SK-N-SH treated with all-trans-retinoic acid at 6 μM for 48 hours (cell line): Measurements from ENCODE around the gene PDE1C.

Experiments
- ATAC-seq: fragments of 200-7000 bp; cut with Tn5 transposase; 3 replicates; pipeline ENCODE4 v1.9.1; 2020; ENCODE audit warnings: mild to moderate bottlenecking, moderate library complexity
- ARNTL ChIP-seq: fragments of 450-650 bp; formaldehyde crosslinking; IDR thresholded peaks from 2 replicates; pipeline ENCODE4 v1.5.0; 2020; ENCODE audit warnings: low read depth, mild to moderate bottlenecking, moderate library complexity, borderline replicate concordance
- BACH2 ChIP-seq: fragments of 250-450 bp; sonication (Bioruptor Pico); IDR thresholded peaks from 2 replicates; pipeline ENCODE4 v1.9.0; 2021; ENCODE audit warnings: mild to moderate bottlenecking, borderline replicate concordance
- CSDC2 ChIP-seq: fragments of 250-450 bp; sonication (Bioruptor Pico); IDR thresholded peaks from 2 replicates; pipeline ENCODE4 v1.5.0; 2020; ENCODE audit warnings: mild to moderate bottlenecking, moderate library complexity
- ESRRG ChIP-seq: fragments of 250-450 bp; sonication (Bioruptor Pico); IDR thresholded peaks from 2 replicates; pipeline ENCODE4 v1.6.1; 2021; ENCODE audit warnings: mild to moderate bottlenecking
- ISL1 ChIP-seq: fragments of 250-450 bp; sonication (Bioruptor Pico); IDR thresholded peaks from 2 replicates; pipeline ENCODE4 v2.1.2; 2022; ENCODE audit warnings: mild to moderate bottlenecking, moderate library complexity
- OSR1 ChIP-seq: fragments of 250-450 bp; sonication (Bioruptor Pico); IDR thresholded peaks from 2 replicates; pipeline ENCODE4 v1.8.0; 2022; ENCODE audit warnings: moderate library complexity, mild to moderate bottlenecking, inconsistent platforms
- PPARA ChIP-seq: fragments of 250-450 bp; sonication (Bioruptor Pico); IDR thresholded peaks from 2 replicates; pipeline ENCODE4 v1.5.0; 2020; ENCODE audit warnings: mild to moderate bottlenecking, borderline replicate concordance
- RARB ChIP-seq: fragments of 250-450 bp; sonication (Bioruptor Pico); IDR thresholded peaks from 2 replicates; pipeline ENCODE4 v1.8.0; 2021; ENCODE audit warnings: mild to moderate bottlenecking, moderate library complexity
- SNAI2 ChIP-seq: fragments of 250-450 bp; sonication (Bioruptor Pico); IDR thresholded peaks from 2 replicates; pipeline ENCODE4 v1.5.0; 2020; ENCODE audit warnings: mild to moderate bottlenecking, moderate library complexity
- TOX ChIP-seq: fragments of 250-450 bp; sonication (Bioruptor Pico); IDR thresholded peaks from 2 replicates; pipeline ENCODE4 v1.8.0; 2021; ENCODE audit warnings: mild to moderate bottlenecking, moderate library complexity, borderline replicate concordance
- ZC3H10 ChIP-seq: fragments of 250-450 bp; sonication (Bioruptor Pico); IDR thresholded peaks from 2 replicates; pipeline ENCODE4 v1.5.1; 2021; ENCODE audit warnings: mild to moderate bottlenecking, moderate library complexity
- ZFP30 ChIP-seq: fragments of 450-650 bp; formaldehyde crosslinking; IDR thresholded peaks from 2 replicates; pipeline ENCODE4 v1.5.0; 2022; ENCODE audit warnings: mild to moderate bottlenecking, moderate library complexity
- ZNF565 ChIP-seq: fragments of 450-650 bp; formaldehyde crosslinking; conservative IDR thresholded peaks from 2 replicates; pipeline ENCODE4 v1.5.0; 2020; ENCODE audit warnings: low read depth, mild to moderate bottlenecking, moderate library complexity
- ZNF8 ChIP-seq: fragments of 450-650 bp; formaldehyde crosslinking; IDR thresholded peaks from 2 replicates; pipeline ENCODE4 v1.5.0; 2020; ENCODE audit warnings: mild to moderate bottlenecking, moderate library complexity
- TF ChIP-seq, protein P1 (sequence below): fragments of 250-450 bp; sonication (Bioruptor Pico); IDR thresholded peaks from 2 replicates; pipeline ENCODE4 v1.5.1; 2020; ENCODE audit warnings: low read depth, mild to moderate bottlenecking, moderate library complexity
- TF ChIP-seq, protein P2 (sequence below): fragments of 250-450 bp; sonication (Bioruptor Pico); IDR thresholded peaks from 2 replicates; pipeline ENCODE4 v1.8.0; 2020; ENCODE audit warnings: mild to moderate bottlenecking, moderate library complexity, borderline replicate concordance
- TF ChIP-seq, protein P3 (sequence below): fragments of 250-450 bp; sonication (Bioruptor Pico); IDR thresholded peaks from 2 replicates; pipeline ENCODE4 v1.5.0; 2020; ENCODE audit warnings: mild to moderate bottlenecking, moderate library complexity
- TF ChIP-seq, protein P4 (sequence below): fragments of 250-450 bp; sonication (Bioruptor Pico); IDR thresholded peaks from 2 replicates; pipeline ENCODE4 v1.8.0; 2021; ENCODE audit warnings: low read depth, mild to moderate bottlenecking, moderate library complexity, borderline replicate concordance
- TF ChIP-seq, protein P5 (sequence below): fragments of 250-450 bp; sonication (Bioruptor Pico); IDR thresholded peaks from 2 replicates; pipeline ENCODE4 v1.5.1; 2021; ENCODE audit warnings: mild to moderate bottlenecking, moderate library complexity

Gene PDE1C

DNA sequence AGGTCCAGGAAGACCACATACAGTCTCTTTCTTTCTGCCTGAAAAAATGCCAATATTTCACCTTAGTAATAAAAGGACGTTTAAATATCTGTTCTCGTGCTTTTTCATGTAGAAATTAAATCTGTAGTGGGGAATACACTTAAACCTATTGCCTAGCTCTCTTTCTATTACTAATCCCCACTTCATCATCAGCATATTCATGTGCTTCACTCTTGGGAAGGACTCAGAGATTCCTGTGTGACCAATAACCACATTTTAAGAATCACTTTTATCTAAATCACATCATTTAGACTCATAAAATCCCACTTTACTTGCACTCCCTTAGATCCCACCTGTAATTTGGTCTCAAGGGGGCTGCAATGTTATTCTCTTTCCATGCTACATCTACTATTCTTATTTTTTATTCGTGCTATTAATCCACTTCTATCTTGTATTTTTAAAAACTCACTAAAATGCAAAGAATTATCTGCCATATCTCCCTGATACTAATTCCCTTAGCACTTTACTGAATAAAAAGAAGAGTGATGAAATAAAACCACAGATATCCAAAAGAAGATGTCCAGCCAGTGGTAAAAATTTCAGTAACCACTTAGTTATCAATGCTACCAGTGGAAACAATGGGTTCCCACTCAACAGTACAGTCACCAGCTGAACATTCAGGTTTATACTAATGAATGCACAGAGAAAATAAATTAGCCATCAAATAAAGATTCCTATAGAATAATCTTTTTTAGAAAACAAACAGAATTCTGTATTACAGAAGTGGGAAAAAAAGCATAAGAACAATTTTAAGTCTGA is 281.1 kb downstream of the PDE1C start:
- TF ChIP-seq, protein P1, sequence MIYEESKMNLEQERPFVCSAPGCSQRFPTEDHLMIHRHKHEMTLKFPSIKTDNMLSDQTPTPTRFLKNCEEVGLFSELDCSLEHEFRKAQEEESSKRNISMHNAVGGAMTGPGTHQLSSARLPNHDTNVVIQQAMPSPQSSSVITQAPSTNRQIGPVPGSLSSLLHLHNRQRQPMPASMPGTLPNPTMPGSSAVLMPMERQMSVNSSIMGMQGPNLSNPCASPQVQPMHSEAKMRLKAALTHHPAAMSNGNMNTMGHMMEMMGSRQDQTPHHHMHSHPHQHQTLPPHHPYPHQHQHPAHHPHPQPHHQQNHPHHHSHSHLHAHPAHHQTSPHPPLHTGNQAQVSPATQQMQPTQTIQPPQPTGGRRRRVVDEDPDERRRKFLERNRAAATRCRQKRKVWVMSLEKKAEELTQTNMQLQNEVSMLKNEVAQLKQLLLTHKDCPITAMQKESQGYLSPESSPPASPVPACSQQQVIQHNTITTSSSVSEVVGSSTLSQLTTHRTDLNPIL (CRISPR knock-in tag): no peak
- TF ChIP-seq SNAI2 (CRISPR knock-in tag) (no peak), ESRRG (no peak), ZFP30 (CRISPR knock-in tag) (no peak), CSDC2 (CRISPR knock-in tag) (no peak), OSR1 (CRISPR knock-in tag) (no peak), ISL1 (CRISPR knock-in tag) (no peak), ZC3H10 (CRISPR knock-in tag) (no peak), RARB (CRISPR knock-in tag) (no peak), ARNTL (no peak)
- TF ChIP-seq, protein P2, sequence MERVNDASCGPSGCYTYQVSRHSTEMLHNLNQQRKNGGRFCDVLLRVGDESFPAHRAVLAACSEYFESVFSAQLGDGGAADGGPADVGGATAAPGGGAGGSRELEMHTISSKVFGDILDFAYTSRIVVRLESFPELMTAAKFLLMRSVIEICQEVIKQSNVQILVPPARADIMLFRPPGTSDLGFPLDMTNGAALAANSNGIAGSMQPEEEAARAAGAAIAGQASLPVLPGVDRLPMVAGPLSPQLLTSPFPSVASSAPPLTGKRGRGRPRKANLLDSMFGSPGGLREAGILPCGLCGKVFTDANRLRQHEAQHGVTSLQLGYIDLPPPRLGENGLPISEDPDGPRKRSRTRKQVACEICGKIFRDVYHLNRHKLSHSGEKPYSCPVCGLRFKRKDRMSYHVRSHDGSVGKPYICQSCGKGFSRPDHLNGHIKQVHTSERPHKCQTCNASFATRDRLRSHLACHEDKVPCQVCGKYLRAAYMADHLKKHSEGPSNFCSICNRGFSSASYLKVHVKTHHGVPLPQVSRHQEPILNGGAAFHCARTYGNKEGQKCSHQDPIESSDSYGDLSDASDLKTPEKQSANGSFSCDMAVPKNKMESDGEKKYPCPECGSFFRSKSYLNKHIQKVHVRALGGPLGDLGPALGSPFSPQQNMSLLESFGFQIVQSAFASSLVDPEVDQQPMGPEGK (CRISPR knock-in tag): no peak
- TF ChIP-seq, protein P3, sequence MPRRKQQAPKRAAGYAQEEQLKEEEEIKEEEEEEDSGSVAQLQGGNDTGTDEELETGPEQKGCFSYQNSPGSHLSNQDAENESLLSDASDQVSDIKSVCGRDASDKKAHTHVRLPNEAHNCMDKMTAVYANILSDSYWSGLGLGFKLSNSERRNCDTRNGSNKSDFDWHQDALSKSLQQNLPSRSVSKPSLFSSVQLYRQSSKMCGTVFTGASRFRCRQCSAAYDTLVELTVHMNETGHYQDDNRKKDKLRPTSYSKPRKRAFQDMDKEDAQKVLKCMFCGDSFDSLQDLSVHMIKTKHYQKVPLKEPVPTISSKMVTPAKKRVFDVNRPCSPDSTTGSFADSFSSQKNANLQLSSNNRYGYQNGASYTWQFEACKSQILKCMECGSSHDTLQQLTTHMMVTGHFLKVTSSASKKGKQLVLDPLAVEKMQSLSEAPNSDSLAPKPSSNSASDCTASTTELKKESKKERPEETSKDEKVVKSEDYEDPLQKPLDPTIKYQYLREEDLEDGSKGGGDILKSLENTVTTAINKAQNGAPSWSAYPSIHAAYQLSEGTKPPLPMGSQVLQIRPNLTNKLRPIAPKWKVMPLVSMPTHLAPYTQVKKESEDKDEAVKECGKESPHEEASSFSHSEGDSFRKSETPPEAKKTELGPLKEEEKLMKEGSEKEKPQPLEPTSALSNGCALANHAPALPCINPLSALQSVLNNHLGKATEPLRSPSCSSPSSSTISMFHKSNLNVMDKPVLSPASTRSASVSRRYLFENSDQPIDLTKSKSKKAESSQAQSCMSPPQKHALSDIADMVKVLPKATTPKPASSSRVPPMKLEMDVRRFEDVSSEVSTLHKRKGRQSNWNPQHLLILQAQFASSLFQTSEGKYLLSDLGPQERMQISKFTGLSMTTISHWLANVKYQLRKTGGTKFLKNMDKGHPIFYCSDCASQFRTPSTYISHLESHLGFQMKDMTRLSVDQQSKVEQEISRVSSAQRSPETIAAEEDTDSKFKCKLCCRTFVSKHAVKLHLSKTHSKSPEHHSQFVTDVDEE: no peak
- no peak for ATAC-seq

DNA sequence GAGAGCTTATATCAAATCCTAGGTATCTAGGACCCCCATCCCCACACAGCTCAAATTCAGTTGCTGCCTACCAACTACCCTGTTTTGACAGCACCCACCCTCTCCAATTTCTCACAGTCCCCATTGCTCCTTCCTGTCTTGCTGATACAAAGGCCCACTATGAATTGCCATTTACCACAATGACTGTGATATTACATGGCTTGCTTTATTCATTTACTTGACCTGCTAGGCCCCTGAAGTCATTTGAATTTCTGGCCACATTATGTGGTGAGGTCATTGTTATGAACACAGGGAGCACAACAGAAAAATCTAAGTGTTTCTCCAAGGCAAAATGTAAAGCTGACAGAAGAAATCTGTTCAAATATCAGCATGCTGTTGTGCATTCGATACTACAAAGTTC is 281.8 kb downstream of the PDE1C start:
- TF ChIP-seq ZNF565: no peak
- TF ChIP-seq PPARA (CRISPR knock-in tag): no peak
- TF ChIP-seq ZC3H10 (CRISPR knock-in tag): no peak
- TF ChIP-seq BACH2: no peak
- TF ChIP-seq ESRRG: no peak
- TF ChIP-seq, protein P4, sequence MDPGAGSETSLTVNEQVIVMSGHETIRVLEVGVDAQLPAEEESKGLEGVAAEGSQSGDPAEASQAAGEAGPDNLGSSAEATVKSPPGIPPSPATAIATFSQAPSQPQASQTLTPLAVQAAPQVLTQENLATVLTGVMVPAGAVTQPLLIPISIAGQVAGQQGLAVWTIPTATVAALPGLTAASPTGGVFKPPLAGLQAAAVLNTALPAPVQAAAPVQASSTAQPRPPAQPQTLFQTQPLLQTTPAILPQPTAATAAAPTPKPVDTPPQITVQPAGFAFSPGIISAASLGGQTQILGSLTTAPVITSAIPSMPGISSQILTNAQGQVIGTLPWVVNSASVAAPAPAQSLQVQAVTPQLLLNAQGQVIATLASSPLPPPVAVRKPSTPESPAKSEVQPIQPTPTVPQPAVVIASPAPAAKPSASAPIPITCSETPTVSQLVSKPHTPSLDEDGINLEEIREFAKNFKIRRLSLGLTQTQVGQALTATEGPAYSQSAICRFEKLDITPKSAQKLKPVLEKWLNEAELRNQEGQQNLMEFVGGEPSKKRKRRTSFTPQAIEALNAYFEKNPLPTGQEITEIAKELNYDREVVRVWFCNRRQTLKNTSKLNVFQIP: no peak
- TF ChIP-seq ISL1 (CRISPR knock-in tag): no peak
- TF ChIP-seq TOX: no peak
- TF ChIP-seq, protein P2 (CRISPR knock-in tag): no peak
- no peak for TF ChIP-seq RARB (CRISPR knock-in tag)
- TF ChIP-seq ZNF8: no peak
- TF ChIP-seq, protein P5, sequence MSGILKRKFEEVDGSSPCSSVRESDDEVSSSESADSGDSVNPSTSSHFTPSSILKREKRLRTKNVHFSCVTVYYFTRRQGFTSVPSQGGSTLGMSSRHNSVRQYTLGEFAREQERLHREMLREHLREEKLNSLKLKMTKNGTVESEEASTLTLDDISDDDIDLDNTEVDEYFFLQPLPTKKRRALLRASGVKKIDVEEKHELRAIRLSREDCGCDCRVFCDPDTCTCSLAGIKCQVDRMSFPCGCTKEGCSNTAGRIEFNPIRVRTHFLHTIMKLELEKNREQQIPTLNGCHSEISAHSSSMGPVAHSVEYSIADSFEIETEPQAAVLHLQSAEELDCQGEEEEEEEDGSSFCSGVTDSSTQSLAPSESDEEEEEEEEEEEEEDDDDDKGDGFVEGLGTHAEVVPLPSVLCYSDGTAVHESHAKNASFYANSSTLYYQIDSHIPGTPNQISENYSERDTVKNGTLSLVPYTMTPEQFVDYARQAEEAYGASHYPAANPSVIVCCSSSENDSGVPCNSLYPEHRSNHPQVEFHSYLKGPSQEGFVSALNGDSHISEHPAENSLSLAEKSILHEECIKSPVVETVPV (CRISPR knock-in tag): no peak
- TF ChIP-seq, all 23 proteins: peak for 0
- ATAC-seq: no peak

DNA sequence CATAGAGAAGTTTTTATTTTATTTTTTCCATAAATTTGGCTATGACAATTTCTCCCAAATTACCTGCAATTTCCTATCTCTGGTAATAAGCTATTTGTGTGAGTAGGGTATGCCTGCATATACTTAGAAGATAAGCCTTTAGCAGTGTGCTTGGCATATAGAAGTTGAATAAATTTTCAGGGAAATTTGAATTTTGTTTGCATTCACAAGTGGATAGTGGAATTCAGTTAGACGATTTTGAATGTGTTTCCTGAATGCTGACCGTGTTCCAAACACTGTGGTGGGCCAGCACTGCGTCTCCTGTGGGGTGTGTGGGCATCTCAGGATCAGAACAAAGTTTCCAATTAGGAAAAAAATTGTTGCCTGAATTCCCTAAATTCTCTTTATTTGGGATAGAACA is 283.9 kb downstream of the PDE1C start:
- TF ChIP-seq, protein P2 (CRISPR knock-in tag): no peak
- TF ChIP-seq ISL1 (CRISPR knock-in tag): no peak
- no peak for ATAC-seq
